NT2/D1 (cell line): Measurements from ENCODE around the gene AICDA.

Experiments used
- YY1 ChIP-seq: IDR thresholded peaks from 2 replicates; pipeline ENCODE4 v1.6.1; 2011; ENCODE audit not compliant: insufficient read length, insufficient read depth
- ZNF274 ChIP-seq: IDR thresholded peaks from 2 replicates; pipeline ENCODE4 v1.6.1; 2011; ENCODE audit warnings: mild to moderate bottlenecking, low read depth, low read length

- TF ChIP-seq YY1 (no peak), ZNF274 (no peak)
Measured at GRCh38 chr12:8593246-8593645, 19.4 kb downstream of the AICDA start.
